Measurements from ENCODE around the gene P4HA1. TPM values are rescaled to one million over a fixed set of nuclear protein-coding genes. Genes with fewer than 3 reads are reported as not detected.

P4HA1 gene
- total and polyA plus RNA-seq, 2 donors (not counting 3 experiments of a cell fraction or from before 2014, with no cell fraction given) = 14.3 to 29.1 TPM

DNA sequence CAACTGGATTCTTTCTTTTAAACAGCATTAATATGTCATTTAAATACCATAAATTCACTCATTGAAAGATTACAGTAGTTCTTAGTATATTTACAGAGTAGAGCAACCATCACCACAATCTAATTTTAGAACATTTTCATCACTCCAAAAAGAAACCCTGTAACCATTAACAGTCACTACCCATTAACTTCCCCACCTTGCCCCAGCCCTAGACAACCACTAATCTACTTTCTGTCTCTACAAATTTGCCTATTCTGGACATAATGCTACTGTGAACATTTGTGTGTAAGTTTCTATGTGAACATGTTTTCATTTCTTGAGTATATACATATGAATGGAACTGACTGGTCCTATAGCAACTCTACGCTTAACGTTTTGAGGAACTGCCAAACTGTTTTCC lies 42.4 kb downstream of the P4HA1 start:
- intact Hi-C loops (cut with micrococcal nuclease) = no loop called here
- POLR2A ChIA-PET = no interaction called here

DNA sequence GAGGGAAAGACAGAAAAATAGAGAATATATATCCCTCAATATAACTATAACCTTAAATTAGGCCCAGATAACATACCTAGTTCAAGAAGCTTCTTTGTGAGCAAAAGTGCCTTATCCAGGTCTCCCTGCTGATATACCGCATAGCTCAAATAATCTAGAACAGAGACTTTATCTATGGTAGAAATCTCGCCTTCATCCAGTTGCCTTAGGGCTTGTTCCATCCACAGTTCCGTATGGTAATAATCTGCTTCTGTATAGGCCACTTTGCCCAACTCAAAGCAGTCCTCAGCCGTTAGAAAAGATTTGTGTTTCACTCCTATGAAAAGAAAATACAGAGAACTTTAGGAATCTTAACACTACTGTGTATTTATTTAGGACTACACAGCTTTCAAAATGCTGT lies 43.4 kb downstream of the P4HA1 start:
- no peaks in the 10 kb centered on the region for H4K20me1 ChIP-seq (replicated peaks; ENCODE audit: control insufficient read depth, extremely low read depth, insufficient read depth, low read length)
- H3K4me3 ChIP-seq (replicated peaks in 1 of 3; ENCODE audit: insufficient read depth in 1 of 3, low read depth in 1 of 3, low read length in 3 of 3) = no peak overlapping the region
- no TSS peak for BruUV-seq (replicated peaks)
- no peak overlapping the region for H3K27ac ChIP-seq (ENCODE audit: insufficient read depth, low read depth, low read length)
- no peaks in the 10 kb centered on the region for H3K9me1 ChIP-seq (replicated peaks; ENCODE audit: control insufficient read depth, extremely low read depth, insufficient read depth, low read length)
- no peaks in the 10 kb centered on the region for H3K9me3 ChIP-seq (replicated peaks; ENCODE audit: control insufficient read depth, insufficient read depth, low read length)
- no peak overlapping the region for H3K4me2 ChIP-seq (ENCODE audit: insufficient read depth, low read length)
- H3K9ac ChIP-seq (replicated peaks; ENCODE audit: extremely low read depth, insufficient read depth, low read length) = no peak overlapping the region
- ChIA-PET CTCF (interaction anchor here (3.4 kb wide), 1 partner anchor 8 kb away, joined by 21 read pairs; no protein-coding TSS in a partner anchor), POLR2A (no interaction called here)
- no peak for FAIRE-seq
- no peaks in the 10 kb centered on the region for H3K4me1 ChIP-seq (ENCODE audit: control insufficient read depth, extremely low read depth, insufficient read depth, low read length)
- dilution Hi-C loops (cut with MboI; ENCODE audit: extremely low pct_ligation_motif_present, low sequenced_read_pairs) (no loop called here), intact Hi-C loops (cut with micrococcal nuclease) (no loop called here)
- TF ChIP-seq FOS (IDR thresholded peaks at IDR 0.05; ENCODE audit: borderline replicate concordance, insufficient read depth, low read length) = no peak
- TF ChIP-seq, protein P1, sequence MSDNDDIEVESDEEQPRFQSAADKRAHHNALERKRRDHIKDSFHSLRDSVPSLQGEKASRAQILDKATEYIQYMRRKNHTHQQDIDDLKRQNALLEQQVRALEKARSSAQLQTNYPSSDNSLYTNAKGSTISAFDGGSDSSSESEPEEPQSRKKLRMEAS (IDR thresholded peaks at IDR 0.05; ENCODE audit: insufficient read depth, insufficient read length) = no peak
- TF ChIP-seq, protein P2, sequence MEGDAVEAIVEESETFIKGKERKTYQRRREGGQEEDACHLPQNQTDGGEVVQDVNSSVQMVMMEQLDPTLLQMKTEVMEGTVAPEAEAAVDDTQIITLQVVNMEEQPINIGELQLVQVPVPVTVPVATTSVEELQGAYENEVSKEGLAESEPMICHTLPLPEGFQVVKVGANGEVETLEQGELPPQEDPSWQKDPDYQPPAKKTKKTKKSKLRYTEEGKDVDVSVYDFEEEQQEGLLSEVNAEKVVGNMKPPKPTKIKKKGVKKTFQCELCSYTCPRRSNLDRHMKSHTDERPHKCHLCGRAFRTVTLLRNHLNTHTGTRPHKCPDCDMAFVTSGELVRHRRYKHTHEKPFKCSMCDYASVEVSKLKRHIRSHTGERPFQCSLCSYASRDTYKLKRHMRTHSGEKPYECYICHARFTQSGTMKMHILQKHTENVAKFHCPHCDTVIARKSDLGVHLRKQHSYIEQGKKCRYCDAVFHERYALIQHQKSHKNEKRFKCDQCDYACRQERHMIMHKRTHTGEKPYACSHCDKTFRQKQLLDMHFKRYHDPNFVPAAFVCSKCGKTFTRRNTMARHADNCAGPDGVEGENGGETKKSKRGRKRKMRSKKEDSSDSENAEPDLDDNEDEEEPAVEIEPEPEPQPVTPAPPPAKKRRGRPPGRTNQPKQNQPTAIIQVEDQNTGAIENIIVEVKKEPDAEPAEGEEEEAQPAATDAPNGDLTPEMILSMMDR (IDR thresholded peaks at IDR 0.05; ENCODE audit: extremely low read depth in 1 of 2, insufficient read depth in 1 of 2, low read depth in 1 of 2, low read length in 2 of 2) = no peak
- no peak overlapping the region for H2AFZ ChIP-seq (ENCODE audit: low read depth, low read length)
- no peaks in the 10 kb centered on the region for H3K27me3 ChIP-seq (ENCODE audit: control insufficient read depth in 2 of 2, insufficient read depth in 2 of 2, low read length in 2 of 2)
- no peaks in the 10 kb centered on the region for H3K79me2 ChIP-seq (ENCODE audit: control insufficient read depth, insufficient read depth, low read length)
- peaks cover 2 to 3% of the 10 kb centered on the region in 2 experiments for H3K36me3 ChIP-seq (ENCODE audit: control insufficient read depth in 2 of 2, extremely low read depth in 1 of 2, insufficient read depth in 2 of 2, low read length in 2 of 2)
- no peak for DNase-seq (ENCODE audit: low read depth, low spot score)

More for the DNA sequence above, 42.4 kb downstream of the P4HA1 start:
- Histone ChIP-seq H3K79me2 (ENCODE audit: control insufficient read depth, insufficient read depth, low read length) (no peaks in the 10 kb centered on the region), H4K20me1 (replicated peaks; ENCODE audit: control insufficient read depth, extremely low read depth, insufficient read depth, low read length) (no peaks in the 10 kb centered on the region), H2AFZ (ENCODE audit: low read depth, low read length) (no peak overlapping the region), H3K9me1 (replicated peaks; ENCODE audit: control insufficient read depth, extremely low read depth, insufficient read depth, low read length) (no peaks in the 10 kb centered on the region), H3K4me2 (ENCODE audit: insufficient read depth, low read length) (no peak overlapping the region), H3K27me3 (ENCODE audit: control insufficient read depth in 2 of 2, insufficient read depth in 2 of 2, low read length in 2 of 2) (no peaks in the 10 kb centered on the region), H3K9me3 (replicated peaks; ENCODE audit: control insufficient read depth, insufficient read depth, low read length) (no peaks in the 10 kb centered on the region), H3K4me3 (replicated peaks in 1 of 3; ENCODE audit: insufficient read depth in 1 of 3, low read depth in 1 of 3, low read length in 3 of 3) (no peak overlapping the region), H3K9ac (replicated peaks; ENCODE audit: extremely low read depth, insufficient read depth, low read length) (no peak overlapping the region), H3K36me3 (ENCODE audit: control insufficient read depth in 2 of 2, extremely low read depth in 1 of 2, insufficient read depth in 2 of 2, low read length in 2 of 2) (peaks cover 2 to 3% of the 10 kb centered on the region in 2 experiments), H3K4me1 (ENCODE audit: control insufficient read depth, extremely low read depth, insufficient read depth, low read length) (no peaks in the 10 kb centered on the region), H3K27ac (ENCODE audit: insufficient read depth, low read depth, low read length) (no peak overlapping the region)
- no peak for DNase-seq (ENCODE audit: low read depth, low spot score)
- CTCF ChIA-PET = no interaction called here
- FAIRE-seq = no peak
- TF ChIP-seq, protein P1 (IDR thresholded peaks at IDR 0.05; ENCODE audit: insufficient read depth, insufficient read length) = no peak
- TF ChIP-seq, protein P2 (IDR thresholded peaks at IDR 0.05; ENCODE audit: extremely low read depth in 1 of 2, insufficient read depth in 1 of 2, low read depth in 1 of 2, low read length in 2 of 2) = no peak
- TF ChIP-seq MYC (IDR thresholded peaks at IDR 0.05; ENCODE audit: low read depth, low read length) (no peak), EZH2 (IDR thresholded peaks at IDR 0.05; ENCODE audit: borderline replicate concordance, low read depth, low read length, severe bottlenecking) (no peak), JUN (IDR thresholded peaks at IDR 0.05; ENCODE audit: borderline replicate concordance, insufficient read depth, insufficient read length, low read depth) (no peak)
- dilution Hi-C loops (cut with MboI; ENCODE audit: extremely low pct_ligation_motif_present, low sequenced_read_pairs) = no loop called here
- BruUV-seq (replicated peaks) = no TSS peak

All from endothelial cell of umbilical vein (primary cell).